ENCODE measurements around the gene NCK2.

NCK2 gene

GRCh38 chr2:105937498-105938097, 192.9 kb downstream of the NCK2 start:
- Histone ChIP-seq H3K9ac (ENCODE audit: insufficient read length, low read depth) (no peak overlapping the region), H3K9me3 (ENCODE audit: insufficient read depth, low read length) (peaks cover 12% of the 10 kb centered on the region; the same call in 1 of the 2 replicates), H3K36me3 (ENCODE audit: insufficient read depth, insufficient read length, low read length) (no peaks in the 10 kb centered on the region), H3K4me3 (ENCODE audit: insufficient read length, low read depth) (no peak overlapping the region), H3K27me3 (ENCODE audit: insufficient read depth, insufficient read length) (no peaks in the 10 kb centered on the region), H3K4me1 (ENCODE audit: insufficient read depth, insufficient read length) (no peaks in the 10 kb centered on the region)
- no peak for DNase-seq (ENCODE audit: low read depth, low spot score)
- TF ChIP-seq ZNF274 (IDR thresholded peaks at IDR 0.05; ENCODE audit: low read depth, low read length) (no peak), YY1 (IDR thresholded peaks at IDR 0.05; ENCODE audit: insufficient read depth, insufficient read length) (no peak), SUZ12 (IDR thresholded peaks at IDR 0.05; ENCODE audit: extremely low read depth, insufficient read depth, insufficient read length) (no peak)
